ENCODE data around the gene FOXL1. TPM values are rescaled to one million over a fixed set of nuclear protein-coding genes. Genes with fewer than 3 reads are reported as not detected.

FOXL1 gene
- total and polyA plus RNA-seq, 9 donors, result 0.10 to 1.3 (median 0.44) TPM; not detected in 1

DNA sequence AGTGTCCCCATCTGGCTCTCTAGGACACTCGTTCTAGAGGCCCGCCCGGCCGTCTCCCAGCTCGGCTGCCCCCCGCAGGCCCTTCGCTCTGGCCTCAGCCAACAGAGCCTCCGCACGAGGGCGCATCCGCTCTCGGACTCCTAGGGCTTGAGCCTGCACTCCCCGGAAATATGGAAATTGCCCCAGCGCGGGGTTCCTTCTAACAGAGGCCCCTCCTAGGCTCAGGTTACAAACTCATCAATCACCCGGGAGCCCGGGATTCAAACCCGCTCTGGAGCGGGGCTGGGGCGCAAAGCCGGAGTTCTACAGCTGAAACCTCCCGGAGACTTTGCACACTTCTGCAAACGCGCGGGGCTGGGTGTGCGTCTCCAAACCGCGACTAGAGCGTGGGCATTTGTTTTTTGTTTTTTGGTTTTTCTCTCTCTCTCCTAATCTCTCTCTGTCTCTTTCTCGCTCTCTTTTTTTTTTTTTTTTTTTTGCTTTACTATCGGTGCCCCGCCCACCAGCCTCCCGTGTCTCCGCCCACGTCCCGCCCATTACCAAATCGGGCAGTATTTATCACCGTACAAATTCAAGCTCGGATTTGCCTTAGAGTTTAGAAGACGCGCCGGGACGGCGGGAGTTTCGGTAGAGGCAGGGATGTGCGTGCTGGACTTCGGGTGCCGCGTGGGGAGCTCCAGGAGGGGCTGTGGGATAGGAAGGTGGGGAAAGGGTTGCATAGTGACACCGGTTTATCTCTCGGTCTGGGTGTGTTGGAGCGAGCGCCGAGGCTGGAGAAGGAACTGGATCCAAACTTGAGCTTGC is 2.4 kb upstream of the FOXL1 start:
- H3K9me3 ChIP-seq, result no peaks in the 10 kb centered on the region
- no peaks in the 10 kb centered on the region for H3K27me3 ChIP-seq
- no peak overlapping the region for H3K27ac ChIP-seq
- 0 to 4% (median 1%) methylated on average over 54 of the region's 54 CpGs for WGBS, 3 donors
- intact Hi-C loops (cut with DNase I), result no loop called here
- no peaks in the 10 kb centered on the region for H3K36me3 ChIP-seq
- H3K4me1 ChIP-seq (ENCODE audit: insufficient read depth), result no peaks in the 10 kb centered on the region
- DNase-seq, result peak in 1 of 5 donors; percentile 60
- TF ChIP-seq POLR2A (IDR thresholded peaks at IDR 0.05), result no peak
- TF ChIP-seq EP300 (IDR thresholded peaks at IDR 0.05), result no peak
- TF ChIP-seq, protein P1, sequence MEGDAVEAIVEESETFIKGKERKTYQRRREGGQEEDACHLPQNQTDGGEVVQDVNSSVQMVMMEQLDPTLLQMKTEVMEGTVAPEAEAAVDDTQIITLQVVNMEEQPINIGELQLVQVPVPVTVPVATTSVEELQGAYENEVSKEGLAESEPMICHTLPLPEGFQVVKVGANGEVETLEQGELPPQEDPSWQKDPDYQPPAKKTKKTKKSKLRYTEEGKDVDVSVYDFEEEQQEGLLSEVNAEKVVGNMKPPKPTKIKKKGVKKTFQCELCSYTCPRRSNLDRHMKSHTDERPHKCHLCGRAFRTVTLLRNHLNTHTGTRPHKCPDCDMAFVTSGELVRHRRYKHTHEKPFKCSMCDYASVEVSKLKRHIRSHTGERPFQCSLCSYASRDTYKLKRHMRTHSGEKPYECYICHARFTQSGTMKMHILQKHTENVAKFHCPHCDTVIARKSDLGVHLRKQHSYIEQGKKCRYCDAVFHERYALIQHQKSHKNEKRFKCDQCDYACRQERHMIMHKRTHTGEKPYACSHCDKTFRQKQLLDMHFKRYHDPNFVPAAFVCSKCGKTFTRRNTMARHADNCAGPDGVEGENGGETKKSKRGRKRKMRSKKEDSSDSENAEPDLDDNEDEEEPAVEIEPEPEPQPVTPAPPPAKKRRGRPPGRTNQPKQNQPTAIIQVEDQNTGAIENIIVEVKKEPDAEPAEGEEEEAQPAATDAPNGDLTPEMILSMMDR (IDR thresholded peaks at IDR 0.05), result peak in 1 of 3 donors; percentile 26
- H3K4me3 ChIP-seq, result no peak overlapping the region

DNA sequence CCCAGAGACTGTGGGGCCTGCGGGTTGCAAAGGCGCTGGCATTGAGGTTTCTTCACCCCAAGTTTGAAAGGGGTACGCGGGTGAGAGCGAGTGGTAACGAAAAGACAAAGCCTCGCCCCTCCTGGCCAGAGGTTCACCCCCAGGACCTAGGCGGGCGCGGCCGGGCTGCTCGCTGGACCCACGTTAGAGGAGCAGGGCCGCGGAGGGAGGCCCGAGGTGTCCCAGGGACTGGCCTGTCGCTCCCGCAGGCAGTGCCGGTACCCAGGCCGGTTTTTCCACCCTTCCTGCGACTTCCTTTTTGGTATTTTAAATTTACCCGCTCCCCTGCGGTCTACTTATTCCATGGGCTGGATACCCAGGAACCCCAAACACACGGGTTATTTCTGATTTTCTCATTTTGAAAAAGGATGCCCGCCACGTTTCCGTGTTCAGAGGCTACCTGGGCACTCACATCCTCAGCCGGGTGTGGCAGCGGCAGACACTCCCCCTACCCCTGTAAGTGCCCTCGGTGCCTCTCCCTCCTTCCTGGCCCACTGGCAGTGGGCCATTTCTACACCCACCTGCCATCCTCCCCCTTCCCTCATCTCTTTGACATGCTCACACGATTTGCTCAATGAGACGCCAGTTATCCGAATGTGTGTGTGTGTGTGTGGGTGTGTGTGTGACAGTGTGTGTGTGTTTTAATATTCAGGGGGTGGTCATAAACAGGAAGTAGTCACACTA is 1.6 kb upstream of the FOXL1 start:
- no peaks in the 10 kb centered on the region for H3K9me3 ChIP-seq
- no peak overlapping the region for H3K27ac ChIP-seq
- WGBS, 3 donors, result 35 to 42% (median 39%) methylated on average over 32 to 33 of the region's 33 CpGs
- no peaks in the 10 kb centered on the region for H3K27me3 ChIP-seq
- DNase-seq, result no peak
- H3K4me3 ChIP-seq, result no peak overlapping the region
- TF ChIP-seq, protein P1 (IDR thresholded peaks at IDR 0.05), result no peak
- TF ChIP-seq EP300 (IDR thresholded peaks at IDR 0.05) (no peak), POLR2A (IDR thresholded peaks at IDR 0.05) (no peak)
- intact Hi-C loops (cut with DNase I), result no loop called here
- no peaks in the 10 kb centered on the region for H3K4me1 ChIP-seq (ENCODE audit: insufficient read depth)
- no peaks in the 10 kb centered on the region for H3K36me3 ChIP-seq

DNA sequence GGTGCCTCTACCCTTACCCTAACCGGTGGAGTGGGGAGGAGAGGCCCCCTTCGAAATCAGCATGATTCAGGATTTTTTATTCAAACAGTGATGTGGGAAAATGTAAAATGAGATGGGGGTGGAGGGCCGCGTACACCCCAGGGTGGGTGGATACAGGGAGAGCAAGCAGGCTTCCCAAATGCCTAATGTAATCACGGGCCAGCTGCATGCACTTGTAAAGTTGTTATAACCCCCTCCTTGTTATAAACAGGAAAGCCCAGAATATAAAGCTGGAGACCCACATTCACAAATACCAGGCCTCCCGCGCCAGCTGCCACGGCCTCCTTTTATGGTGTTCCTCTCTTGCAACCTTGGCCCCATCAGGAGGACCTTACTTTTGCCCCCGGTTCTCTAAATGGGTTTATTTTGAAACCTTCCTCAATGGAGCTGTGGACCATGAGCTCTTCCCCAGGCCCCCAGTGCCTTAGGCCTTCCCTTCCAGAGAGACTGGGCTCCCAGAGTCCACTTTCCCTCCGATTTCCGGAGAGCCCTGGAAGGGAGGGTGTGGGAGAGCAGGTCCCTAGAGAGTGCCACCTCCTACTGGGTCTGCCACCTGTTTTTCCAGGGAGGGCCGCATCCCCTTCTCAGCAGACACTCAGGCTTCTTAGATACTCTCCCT is 906 bp upstream of the FOXL1 start:
- Histone ChIP-seq H3K36me3 (no peaks in the 10 kb centered on the region), H3K27me3 (no peaks in the 10 kb centered on the region), H3K9me3 (no peaks in the 10 kb centered on the region), H3K4me1 (ENCODE audit: insufficient read depth) (no peaks in the 10 kb centered on the region), H3K27ac (no peak overlapping the region), H3K4me3 (no peak overlapping the region)
- DNase-seq, result no peak
- TF ChIP-seq EP300 (IDR thresholded peaks at IDR 0.05) (no peak), POLR2A (IDR thresholded peaks at IDR 0.05) (no peak)
- TF ChIP-seq, protein P1 (IDR thresholded peaks at IDR 0.05), result no peak
- 59 to 68% (median 67%) methylated on average over 12 of the region's 12 CpGs for WGBS, 3 donors
- intact Hi-C loops (cut with DNase I), result no loop called here

DNA sequence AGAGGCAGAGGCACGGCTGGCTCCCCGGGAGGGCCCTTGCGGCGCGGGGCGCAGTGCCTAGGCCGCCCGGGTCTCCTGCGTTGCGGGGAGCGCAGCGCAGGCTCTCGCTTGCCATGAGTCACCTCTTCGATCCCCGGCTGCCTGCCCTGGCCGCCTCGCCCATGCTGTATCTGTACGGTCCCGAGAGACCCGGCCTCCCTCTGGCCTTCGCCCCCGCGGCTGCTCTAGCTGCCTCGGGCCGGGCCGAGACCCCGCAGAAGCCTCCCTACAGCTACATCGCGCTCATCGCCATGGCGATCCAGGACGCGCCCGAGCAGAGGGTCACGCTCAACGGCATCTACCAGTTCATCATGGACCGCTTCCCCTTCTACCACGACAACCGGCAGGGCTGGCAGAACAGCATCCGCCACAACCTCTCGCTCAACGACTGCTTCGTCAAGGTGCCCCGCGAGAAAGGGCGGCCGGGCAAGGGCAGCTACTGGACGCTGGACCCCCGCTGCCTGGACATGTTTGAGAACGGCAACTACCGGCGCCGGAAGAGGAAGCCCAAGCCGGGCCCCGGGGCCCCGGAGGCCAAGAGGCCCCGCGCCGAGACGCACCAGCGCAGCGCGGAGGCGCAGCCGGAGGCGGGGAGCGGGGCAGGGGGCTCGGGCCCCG is 390 bp downstream of the FOXL1 start:
- H3K9me3 ChIP-seq, result no peaks in the 10 kb centered on the region
- 14 to 20% (median 15%) methylated on average over 46 to 69 of the region's 69 CpGs for WGBS, 3 donors
- no peak overlapping the region for H3K27ac ChIP-seq
- H3K4me3 ChIP-seq, result no peak overlapping the region
- DNase-seq, result no peak
- H3K4me1 ChIP-seq (ENCODE audit: insufficient read depth), result no peaks in the 10 kb centered on the region
- intact Hi-C loops (cut with DNase I), result no loop called here
- no peaks in the 10 kb centered on the region for H3K27me3 ChIP-seq
- no peaks in the 10 kb centered on the region for H3K36me3 ChIP-seq
- TF ChIP-seq, protein P1 (IDR thresholded peaks at IDR 0.05), result no peak
- TF ChIP-seq POLR2A (IDR thresholded peaks at IDR 0.05) (no peak), EP300 (IDR thresholded peaks at IDR 0.05) (no peak)

Data from ovary (tissue), 9 donors.